Right atrium auricular region (tissue), 2 donors: ENCODE results near the gene MT2A. TPM values are rescaled to one million over a fixed set of nuclear protein-coding genes. Genes with fewer than 3 reads are reported as not detected.

Source experiments
- DNase-seq: peaks from one replicate; pipeline ENCODE4 v3.0.0-alpha.2; 2019; ENCODE audit warnings: low spot score
- H3K27ac ChIP-seq, 2 donors: fragments of 200-600 bp; sonication (generic); 1 replicate in 1 of 2; 2 replicates in 1 of 2; pipeline ENCODE4 v1.5.1; 2016 to 2019
- H3K27me3 ChIP-seq, 2 donors: fragments of 200-600 bp; sonication (generic); one replicate each; pipeline versions ENCODE4 v1.5.1 to v1.6.0; 2017 to 2019
- H3K36me3 ChIP-seq: fragments of 200-600 bp; sonication (generic); one replicate; pipeline ENCODE4 v1.5.1; 2016
- H3K4me1 ChIP-seq, 2 donors: fragments of 200-600 bp; sonication (generic); one replicate each; pipeline versions ENCODE4 v1.5.1 to v1.6.0; 2017 to 2019
- H3K4me3 ChIP-seq, 2 donors: fragments of 200-600 bp; sonication (generic); 1 replicate in 1 of 2; 2 replicates in 1 of 2; pipeline ENCODE4 v1.5.1; 2017 to 2019; ENCODE audit warnings: mild to moderate bottlenecking in 1 of 2, moderate library complexity in 1 of 2
- H3K9me3 ChIP-seq, 2 donors: fragments of 200-600 bp; sonication (generic); one replicate each; pipeline ENCODE4 v1.5.1; 2019
- CTCF ChIP-seq, 2 donors: fragments of 200-600 bp; sonication (generic); IDR thresholded peaks; one replicate each; pipeline ENCODE4 v1.5.1; 2019; ENCODE audit warnings: antibody characterized with exemption in 2 of 2
- total RNA-seq, 2 donors: library from RNA; depleted of rRNA; stranded (reverse); fragments of >200 nt; gene quantifications; one replicate each; pipeline ENCODE4 v1.1.0, GENCODE V29; 2016

MT2A gene
- total RNA-seq, 2 donors from 2014 or later, result 33.3 to 118 TPM

GRCh38 chr16:56632848-56633365 lies 24.5 kb downstream of the MT2A start:
- Histone ChIP-seq H3K27me3 (no peaks in the 10 kb centered on the region), H3K9me3 (no peaks in the 10 kb centered on the region), H3K4me1 (peaks cover 0 to 32% of the 10 kb centered on the region in 2 donors), H3K27ac (peak overlapping the region; percentile 79 to 81), H3K36me3 (no peaks in the 10 kb centered on the region), H3K4me3 (peak overlapping the region; percentile 39 to 58)
- DNase-seq, result no peak
- no peak for TF ChIP-seq CTCF (IDR thresholded peaks at IDR 0.05)

- Histone ChIP-seq H3K4me1 (peaks cover 0 to 39% of the 10 kb centered on the region in 2 donors), H3K4me3 (peak overlapping the region in 1 of 2 donors; percentile 58), H3K27me3 (no peaks in the 10 kb centered on the region), H3K36me3 (no peaks in the 10 kb centered on the region), H3K27ac (no peak overlapping the region), H3K9me3 (no peaks in the 10 kb centered on the region)
- no peak for DNase-seq
- TF ChIP-seq CTCF (IDR thresholded peaks at IDR 0.05), result no peak
Observed at GRCh38 chr16:56633535-56633934, 25.2 kb downstream of the MT2A start.

GRCh38 chr16:56634715-56635440 lies 26.5 kb downstream of the MT2A start:
- Histone ChIP-seq H3K27ac (no peak overlapping the region), H3K27me3 (no peaks in the 10 kb centered on the region), H3K9me3 (no peaks in the 10 kb centered on the region), H3K4me3 (peak overlapping the region in 1 of 2 donors; percentile 23), H3K4me1 (peaks cover 0 to 36% of the 10 kb centered on the region in 2 donors), H3K36me3 (no peaks in the 10 kb centered on the region)
- no peak for DNase-seq
- TF ChIP-seq CTCF (IDR thresholded peaks at IDR 0.05), result no peak

DNA sequence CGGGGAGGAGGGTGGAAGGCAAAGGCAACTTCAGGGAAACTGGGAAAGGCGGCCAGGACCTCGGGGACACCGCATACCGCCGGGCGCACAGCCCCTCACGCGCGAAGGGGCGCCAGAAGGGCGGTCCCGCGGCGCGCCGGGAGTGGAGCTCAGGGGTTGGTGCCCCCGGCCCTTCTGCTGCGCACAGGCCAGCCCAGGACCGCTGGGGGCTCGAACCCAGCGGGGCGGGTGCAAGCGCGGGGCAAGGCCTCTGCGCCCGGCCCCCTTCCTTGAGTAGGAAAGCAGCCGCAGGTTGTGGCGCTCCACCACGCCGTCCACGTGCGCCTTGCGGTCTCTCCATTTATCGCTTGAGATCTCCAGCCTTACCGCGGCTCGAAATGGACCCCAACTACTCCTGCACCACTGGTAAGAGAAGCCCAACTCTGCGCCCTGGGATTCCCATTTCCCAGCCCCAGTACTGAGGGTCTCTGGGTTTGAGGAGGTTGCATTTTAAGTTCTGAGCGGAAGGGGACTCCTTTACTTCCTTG lies 27.1 kb downstream of the MT2A start:
- no peak for TF ChIP-seq CTCF (IDR thresholded peaks at IDR 0.05)
- Histone ChIP-seq H3K9me3 (no peaks in the 10 kb centered on the region), H3K4me1 (peaks cover 0 to 36% of the 10 kb centered on the region in 2 donors), H3K36me3 (no peaks in the 10 kb centered on the region), H3K27ac (no peak overlapping the region), H3K27me3 (no peaks in the 10 kb centered on the region), H3K4me3 (peak overlapping the region in 1 of 2 donors; percentile 23)
- no peak for DNase-seq

DNA sequence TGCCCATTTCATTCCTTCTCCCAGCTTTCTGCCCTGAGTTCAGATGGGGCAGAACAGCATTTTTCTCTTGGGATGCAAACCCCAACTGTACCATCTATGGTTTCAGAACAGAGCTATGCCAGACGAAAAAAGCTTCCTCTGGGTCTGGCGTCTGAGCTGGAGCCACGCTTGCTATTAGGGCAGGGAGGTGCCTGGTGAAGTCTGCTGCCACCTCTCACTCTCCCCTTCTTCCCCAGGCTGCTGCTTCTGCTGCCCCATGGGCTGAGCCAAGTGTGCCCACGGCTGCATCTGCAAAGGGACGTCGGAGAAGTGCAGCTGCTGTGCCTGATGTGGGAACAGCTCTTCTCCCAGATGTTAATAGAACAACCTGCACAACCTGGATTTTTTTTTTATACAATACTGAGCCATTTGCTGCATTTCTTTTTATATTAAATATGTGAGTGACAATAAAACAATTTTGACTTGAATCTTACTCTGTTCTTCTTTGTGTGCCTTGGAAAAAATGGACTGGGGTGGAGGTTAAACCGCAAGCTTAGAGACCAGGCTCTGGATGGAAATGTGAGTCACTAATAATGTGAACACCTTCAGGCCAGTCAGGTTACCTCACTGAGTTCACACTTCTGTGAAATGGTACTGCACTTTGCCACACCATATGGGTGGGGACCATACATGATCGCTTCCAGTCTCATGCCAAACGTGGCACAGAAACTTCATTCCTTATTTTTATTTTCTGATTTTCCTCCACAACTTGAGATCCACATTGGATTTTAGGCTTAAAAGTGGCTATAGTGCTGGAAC lies 28.4 kb downstream of the MT2A start:
- no peak for DNase-seq
- Histone ChIP-seq H3K4me1 (peaks cover 0 to 32% of the 10 kb centered on the region in 2 donors), H3K27ac (no peak overlapping the region), H3K9me3 (no peaks in the 10 kb centered on the region), H3K4me3 (no peak overlapping the region), H3K27me3 (no peaks in the 10 kb centered on the region), H3K36me3 (no peaks in the 10 kb centered on the region)
- no peak for TF ChIP-seq CTCF (IDR thresholded peaks at IDR 0.05)
